Left colon (tissue), 2 donors: ENCODE measurements around the gene CENPE. TPM values are rescaled to one million over a fixed set of nuclear protein-coding genes. Genes with fewer than 3 reads are reported as not detected.

Experiments used
- ATAC-seq: fragments of 200-7000 bp; cut with Tn5 transposase; one replicate; pipeline ENCODE4 v1.9.1; 2020; ENCODE audit warnings: mild to moderate bottlenecking, moderate library complexity
- DNase-seq, 2 donors: peaks; one replicate each; pipeline ENCODE4 v3.0.0-alpha.2; 2020
- intact Hi-C, 2 donors: fragments of 100-400 bp; cut with DNase I in 1 of 2; cut with micrococcal nuclease in 1 of 2; formaldehyde crosslinking; loops; one replicate each; pipeline versions ENCODE4 v1.11.2 to v1.14.0; 2022; cut with DNase I, micrococcal nuclease
- total RNA-seq, 2 donors: library from RNA; stranded (reverse); fragmentation: NEBNext Ultra II Directional; extraction: Animal tissue kit (Norgen Biotek cat#: 25700); gene quantifications; one replicate each; pipeline ENCODE4 v1.2.1, GENCODE V29; 2021
- donor health status: DM: no; HTN: no; CAD: no.
- donor health status: DM: yes; HTN: yes; CAD: no.

The CENPE gene
- total RNA-seq, 2 donors from 2014 or later, result 2.2 to 6.6 TPM

DNA sequence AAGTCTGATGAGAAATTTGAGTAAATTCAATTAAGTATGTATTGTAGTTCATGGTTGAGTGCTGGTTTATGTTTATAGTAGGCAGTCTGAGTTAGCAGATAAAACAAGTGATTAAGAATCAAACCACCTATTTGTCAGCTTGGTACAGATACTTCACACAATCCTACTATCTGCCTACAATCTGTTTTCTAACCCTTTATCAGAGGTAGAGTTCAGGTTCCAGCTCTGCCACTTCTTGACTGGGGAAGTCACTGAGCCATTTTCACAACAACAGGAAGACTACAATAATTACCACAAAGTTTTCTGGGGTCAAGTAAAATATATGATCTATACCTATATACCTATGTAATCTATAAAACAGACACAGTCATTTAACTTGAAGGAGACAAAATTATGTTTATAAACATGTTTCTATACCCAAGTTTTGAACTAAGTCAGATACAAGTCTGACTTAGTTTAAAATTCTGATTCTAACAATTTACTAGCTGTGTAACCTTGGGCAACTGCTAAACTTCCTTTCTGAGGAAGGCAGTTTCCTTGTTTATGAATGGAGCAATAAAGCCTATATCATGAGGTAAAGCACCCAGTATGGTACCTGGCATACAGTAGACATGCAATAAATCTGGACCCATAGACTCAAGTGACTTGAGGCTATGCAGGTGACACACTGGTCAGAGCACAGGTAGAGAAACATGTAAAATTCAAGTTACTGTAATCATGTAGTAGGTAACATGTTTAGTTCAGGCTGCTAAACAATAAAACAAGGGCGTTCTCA, 61.3 kb downstream of the CENPE start:
- intact Hi-C loops, result no loop called here
- DNase-seq, result no peak

DNA sequence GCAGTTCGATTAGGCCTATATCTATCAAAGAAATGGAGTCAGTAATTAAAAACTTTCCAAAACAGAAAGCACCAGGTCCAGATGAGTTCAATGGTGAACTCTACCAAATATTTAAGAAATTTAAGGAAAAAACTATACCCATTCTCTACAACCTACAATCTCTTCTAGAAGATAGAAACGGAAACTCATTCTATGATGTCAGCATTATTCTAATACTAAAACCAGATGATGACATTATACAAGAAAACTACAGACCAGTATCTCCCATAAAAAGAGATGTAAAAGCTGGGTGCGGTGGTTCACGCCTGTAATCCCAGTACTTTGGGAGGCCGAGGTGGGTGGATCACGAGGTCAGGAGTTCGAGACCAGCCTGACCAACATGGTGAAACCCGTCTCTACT, 69.0 kb downstream of the CENPE start:
- ATAC-seq, result no peak
- intact Hi-C loops, result no loop called here
- no peak for DNase-seq

More for the DNA sequence above, 61.3 kb downstream of the CENPE start:
- ATAC-seq, result peak; percentile 100

DNA sequence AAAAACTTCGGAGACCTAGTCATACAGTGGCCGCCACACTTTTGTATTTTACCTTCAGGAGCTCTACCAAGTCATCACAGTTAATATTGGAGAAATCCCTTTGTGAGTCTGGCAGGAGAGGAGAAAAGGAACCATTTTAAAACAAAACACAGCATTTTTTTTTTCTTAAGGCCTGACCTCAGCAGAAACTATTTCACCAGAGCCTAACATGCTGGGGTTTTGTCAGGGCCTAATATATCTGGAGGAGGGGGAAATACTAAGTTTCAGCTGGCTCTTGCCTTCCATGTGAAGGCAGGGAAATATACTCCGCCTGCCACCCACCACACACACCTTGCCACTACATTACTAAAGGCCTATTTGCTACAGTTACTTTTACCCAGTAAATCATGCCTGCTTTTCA, 72.0 kb downstream of the CENPE start:
- no peak for DNase-seq
- intact Hi-C loops, result no loop called here
- ATAC-seq, result no peak

DNA sequence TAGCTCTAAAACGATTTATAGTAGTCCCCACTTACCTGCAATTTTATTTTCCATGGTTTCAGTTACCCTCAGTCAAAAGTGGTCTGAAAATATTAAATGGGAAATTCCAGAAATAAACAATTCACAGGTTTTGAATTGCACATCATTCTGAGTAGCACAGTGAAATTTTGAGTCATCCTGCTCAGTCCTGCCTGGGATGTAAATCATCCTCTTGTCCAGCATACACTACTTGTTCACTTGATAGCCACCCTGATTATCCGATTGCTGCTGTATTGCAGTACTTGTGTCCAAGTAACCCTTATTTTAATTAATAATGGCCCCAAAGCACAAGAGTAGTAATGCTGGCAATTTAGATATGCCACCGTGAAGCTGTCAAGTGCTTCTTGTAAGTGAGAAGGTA, 75.0 kb downstream of the CENPE start:
- no peak for DNase-seq
- no peak for ATAC-seq
- intact Hi-C loops, result no loop called here

DNA sequence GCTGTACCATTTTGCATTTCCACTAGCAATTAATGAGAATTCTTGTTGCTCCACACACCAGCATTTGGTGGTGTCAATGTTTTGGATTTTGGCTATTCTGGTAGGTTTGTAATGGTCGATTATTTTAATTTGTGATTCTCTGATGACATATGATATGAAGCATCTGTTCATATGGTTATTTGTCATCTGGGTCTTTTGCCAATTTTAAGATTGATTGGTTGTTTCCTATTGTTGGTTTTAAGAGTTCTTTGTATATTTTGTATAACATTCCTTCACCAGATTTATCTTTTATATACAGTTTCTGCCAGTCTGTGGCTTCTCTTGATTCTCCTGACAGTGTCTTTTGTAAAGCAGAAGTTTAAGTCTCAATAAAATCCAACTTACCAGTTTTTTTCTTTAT, 80.0 kb downstream of the CENPE start:
- no peak for DNase-seq
- intact Hi-C loops, result no loop called here
- ATAC-seq, result no peak

DNA sequence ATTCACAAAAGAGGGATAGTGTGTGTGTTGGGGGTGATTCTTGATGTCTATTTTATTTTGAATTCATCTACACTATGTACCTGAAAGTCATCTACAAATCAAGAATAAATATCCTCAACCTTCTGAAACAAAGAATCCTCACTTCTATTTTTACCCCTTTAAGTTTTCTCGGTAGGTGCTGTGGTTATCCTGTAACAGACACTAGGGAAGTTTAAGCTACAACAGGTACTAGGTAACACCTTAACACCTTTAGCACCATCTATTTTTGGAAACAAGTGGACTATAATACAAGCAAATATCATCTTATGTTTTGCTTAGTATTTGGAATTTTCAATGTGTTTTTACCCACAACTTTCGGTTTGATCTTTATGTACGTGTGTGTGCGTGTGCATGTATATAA, 86.5 kb downstream of the CENPE start:
- intact Hi-C loops, result no loop called here
- ATAC-seq, result no peak
- DNase-seq, result no peak

DNA sequence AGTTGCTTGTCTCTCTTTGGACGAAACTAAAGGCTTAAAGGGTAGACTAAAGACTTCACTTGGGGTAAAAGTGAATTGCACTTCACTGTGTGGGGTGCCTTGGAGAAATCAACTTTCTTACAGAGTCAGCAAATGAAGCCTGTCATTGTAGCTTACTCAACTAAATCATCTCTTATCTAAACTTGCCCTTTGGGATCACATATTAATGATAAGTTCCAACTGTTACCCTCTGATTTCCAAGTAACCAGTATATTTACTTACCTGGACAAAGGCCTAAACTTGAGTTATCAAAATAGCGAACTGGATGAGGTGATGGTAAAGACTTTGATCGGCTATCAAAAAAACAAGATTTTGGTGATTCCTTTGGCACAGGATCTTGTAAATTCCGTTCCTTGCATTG, 89.6 kb downstream of the CENPE start:
- DNase-seq (no peak), ATAC-seq (no peak)
- intact Hi-C loops, result loop anchor here in 1 of 2 donors (10.0 kb wide), 2 partner anchors 484 to 664 kb away; no protein-coding TSS in a partner anchor

DNA sequence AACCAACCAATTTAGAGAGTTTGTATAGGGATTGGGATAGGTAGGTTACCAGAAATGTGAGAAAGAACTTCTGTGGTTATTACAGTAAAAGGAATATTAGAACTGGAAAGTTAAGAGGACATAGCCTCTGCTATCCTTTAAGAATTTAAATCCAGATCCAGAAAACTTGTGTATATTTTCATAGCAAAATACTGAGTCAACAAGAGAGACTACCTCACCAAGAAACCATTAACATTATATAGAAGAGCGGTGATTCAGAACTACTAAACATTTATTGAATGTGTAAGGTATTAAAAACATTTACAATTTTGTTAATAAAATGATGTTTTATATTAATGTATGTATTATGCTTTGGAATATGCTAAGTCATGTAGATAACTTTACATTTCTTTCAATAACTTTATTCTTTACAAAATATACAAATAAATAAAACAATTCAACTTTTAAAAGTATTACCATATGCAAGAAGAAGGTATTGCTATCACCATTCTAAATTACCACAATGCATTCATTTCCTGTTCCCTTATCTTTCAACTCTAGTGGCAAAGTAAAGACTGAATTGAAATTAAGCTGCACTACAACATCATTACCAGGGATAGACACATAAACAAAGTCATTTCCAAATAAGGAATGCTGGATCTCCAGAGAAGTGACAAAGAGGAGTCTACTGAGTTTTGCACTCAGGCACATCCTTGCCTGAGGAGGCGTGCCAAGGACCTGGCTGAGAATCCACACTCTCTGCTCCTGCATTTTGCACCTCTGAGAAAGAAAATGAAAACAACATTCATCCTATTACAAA, 92.4 kb downstream of the CENPE start:
- intact Hi-C loops, result loop anchor here in 1 of 2 donors (10.0 kb wide), 2 partner anchors 481 to 661 kb away; no protein-coding TSS in a partner anchor
- no peak for ATAC-seq

DNA sequence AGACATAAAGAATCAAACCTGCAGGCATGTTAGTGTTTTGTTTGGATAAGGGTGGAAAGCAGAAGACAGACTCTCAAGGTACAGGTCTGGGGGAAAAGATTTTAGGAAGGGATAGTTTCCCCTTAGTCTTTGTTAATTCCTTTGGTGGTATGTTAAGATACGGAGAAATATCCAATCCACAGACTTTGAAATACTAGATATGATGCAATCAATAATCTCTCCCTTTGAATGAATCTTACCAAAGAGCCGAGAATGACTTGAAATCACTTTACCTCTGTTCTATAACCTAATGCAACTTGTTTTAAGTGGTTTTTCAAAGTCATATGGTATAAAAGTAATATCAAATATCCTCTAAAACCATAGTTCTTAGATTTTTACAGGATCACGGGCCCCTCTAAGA, 93.3 kb downstream of the CENPE start:
- intact Hi-C loops, result loop anchor here in 1 of 2 donors (10.0 kb wide), 2 partner anchors 480 to 660 kb away; no protein-coding TSS in a partner anchor
- ATAC-seq (no peak), DNase-seq (no peak)

More for the DNA sequence above, 92.4 kb downstream of the CENPE start:
- DNase-seq, result no peak

DNA sequence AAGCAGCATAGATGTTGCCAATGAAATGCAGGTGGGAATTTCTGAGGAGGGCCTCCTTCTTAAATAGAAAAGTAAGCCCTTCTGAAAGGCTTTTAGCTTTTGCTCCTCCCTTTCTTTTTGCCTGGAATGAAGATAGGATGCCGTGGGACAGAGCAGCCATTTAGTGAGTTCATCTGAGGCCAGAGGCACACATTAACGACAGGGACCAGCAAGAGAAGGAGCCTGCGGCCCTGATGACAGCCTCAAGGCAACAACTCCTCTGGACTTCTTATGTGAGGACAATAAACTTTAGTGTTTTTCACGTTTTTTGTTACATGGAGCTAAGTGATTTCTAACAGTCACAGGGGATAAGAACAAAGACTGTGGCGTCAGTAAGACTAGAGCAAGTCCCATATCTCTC, 97.5 kb downstream of the CENPE start:
- no peak for DNase-seq
- intact Hi-C loops, result loop anchor here in 1 of 2 donors (10.0 kb wide), 2 partner anchors 476 to 656 kb away; no protein-coding TSS in a partner anchor
- no peak for ATAC-seq

DNA sequence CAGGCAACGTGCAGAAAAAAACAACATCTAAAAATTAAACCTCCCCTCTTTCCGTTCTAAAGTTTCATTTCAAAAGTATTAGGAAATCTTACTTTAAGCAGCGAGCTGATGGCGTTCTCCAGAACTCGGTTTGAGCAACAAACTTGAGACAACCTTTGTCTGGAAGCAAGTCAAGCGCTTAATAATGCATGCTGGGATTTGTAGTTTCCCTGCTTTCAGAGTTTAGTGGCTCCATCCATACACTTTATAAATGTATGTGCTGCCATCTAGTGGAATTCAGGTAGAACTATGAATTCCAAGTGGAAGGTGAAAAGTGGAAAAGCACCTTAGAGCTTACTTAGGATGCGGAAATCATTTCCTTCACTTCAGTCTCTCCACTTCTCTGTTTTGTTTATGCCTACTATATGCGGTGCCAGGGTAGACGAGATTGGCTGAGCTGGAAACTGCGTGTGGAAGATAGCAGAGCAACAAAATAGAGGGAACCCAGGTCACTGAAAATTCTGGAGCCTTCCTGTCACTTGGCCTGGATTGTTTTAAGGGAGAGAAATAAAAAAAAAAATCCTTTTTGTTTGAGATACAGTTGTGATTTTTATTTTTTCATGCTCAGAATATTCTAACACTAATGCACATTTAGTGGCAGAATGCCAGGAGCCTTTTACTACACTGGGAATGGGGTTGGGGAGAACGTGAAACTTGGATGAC, 98.3 kb downstream of the CENPE start, which contains the start of gene BDH2:
BDH2 (minus strand) TSS at position 144 of the 702 bp plus-strand sequence. CDS start 3,580 bp downstream, outside the sequence.
- DNase-seq (peak; percentile 24 to 39), ATAC-seq (peak; percentile 96)
- intact Hi-C loops, result loop anchor here in 1 of 2 donors (10.0 kb wide), 3 partner anchors 55 to 655 kb away; no protein-coding TSS in a partner anchor

DNA sequence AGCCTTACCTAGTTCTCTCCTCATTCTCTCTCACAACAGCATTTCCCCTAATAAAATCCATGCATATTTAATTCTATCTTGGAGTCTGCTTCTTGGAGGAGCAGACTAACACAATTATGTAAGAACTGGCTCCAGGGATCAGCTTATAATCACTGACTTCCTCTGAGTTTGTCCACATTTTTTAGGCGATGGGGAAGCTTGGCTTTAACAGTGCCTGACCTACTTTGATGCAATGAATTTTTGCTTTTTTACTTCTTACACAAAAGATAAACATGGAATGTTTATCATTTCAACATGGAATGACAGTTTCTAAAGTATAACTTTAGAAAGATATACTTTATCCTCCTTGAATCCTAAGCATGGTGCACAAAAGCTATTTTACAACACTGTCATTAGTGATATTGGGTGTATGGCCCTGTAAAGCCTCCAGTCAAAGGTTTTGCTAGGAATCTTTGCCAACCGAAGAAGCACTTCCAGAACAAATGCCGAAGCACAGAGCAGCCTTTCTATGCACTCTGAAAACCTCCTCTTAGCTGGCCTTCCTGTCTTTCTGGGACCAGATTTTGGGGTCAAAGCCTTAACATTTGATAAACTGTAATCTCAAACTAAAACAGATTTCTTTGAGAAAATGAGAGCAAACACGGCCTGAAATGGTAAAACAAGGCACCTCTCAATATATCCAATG, 99.2 kb downstream of the CENPE start:
- intact Hi-C loops, result loop anchor here in 1 of 2 donors (10.0 kb wide), 1 partner anchor 54 kb away; no protein-coding TSS in a partner anchor
- ATAC-seq (peak; percentile 6), DNase-seq (no peak)

DNA sequence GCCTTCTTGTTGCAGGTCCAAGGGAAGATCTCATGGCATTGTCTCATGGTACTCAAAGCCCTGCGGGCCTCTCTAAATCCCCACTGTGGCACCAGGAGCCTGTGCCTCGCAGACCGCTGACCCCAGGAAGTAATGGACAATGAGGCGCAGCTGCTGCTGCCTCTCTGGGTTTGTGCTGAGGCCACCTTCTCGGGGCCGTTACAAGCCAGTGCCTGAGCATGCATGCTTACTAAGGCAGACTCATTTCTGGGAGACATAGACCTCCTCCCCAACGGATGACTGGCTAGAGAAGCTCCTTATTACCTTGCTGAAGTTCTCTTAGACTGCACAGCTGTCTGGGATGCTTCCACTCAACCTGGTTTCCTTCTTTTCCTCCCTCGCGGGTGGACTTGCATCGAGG, 99.8 kb downstream of the CENPE start:
- intact Hi-C loops, result loop anchor here in 1 of 2 donors (10.0 kb wide), 1 partner anchor 54 kb away; no protein-coding TSS in a partner anchor
- no peak for DNase-seq
- no peak for ATAC-seq

DNA sequence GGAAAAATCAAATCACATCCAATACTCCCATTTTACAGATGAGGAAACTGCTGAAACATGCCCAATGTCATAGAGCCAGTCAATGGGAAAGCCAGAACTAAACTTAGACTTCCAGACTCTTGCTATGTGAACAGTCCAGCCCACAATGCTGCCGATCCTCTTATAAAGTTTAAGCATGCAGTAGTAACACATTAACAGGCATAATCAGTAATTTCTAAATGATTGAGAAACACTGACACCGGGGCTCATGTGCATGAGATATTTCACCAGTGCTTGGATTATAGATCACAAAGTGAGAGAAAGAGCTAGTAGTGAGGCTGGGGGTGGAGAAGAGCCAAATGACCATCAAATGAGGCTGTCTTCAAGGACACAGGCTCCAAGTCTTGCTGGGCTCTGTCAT, 101.0 kb downstream of the CENPE start:
- intact Hi-C loops, result loop anchor here in 1 of 2 donors (10.0 kb wide), 1 partner anchor 52 kb away; no protein-coding TSS in a partner anchor
- ATAC-seq (no peak), DNase-seq (no peak)

DNA sequence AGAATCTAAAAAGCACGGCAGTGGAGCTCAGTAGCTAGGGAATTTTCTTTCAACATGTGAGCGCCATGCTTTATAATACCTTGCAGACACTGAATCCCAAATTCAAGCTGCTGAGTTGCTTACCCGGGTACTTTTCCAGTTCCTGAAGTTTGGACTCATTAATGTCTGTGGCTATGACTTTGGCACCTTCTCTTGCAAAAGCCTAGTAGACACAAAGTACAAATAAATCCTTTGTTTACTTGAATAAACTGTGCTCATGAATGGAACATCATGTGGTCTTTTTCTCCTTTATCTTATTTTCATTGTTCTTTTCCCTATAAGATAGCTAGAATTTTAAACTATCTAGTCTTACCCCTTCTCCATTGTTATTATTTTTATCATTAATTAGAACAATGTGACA, 103.1 kb downstream of the CENPE start:
- ATAC-seq, result no peak
- intact Hi-C loops, result loop anchor here in 1 of 2 donors (10.0 kb wide), 1 partner anchor 50 kb away; no protein-coding TSS in a partner anchor
- DNase-seq, result no peak

DNA sequence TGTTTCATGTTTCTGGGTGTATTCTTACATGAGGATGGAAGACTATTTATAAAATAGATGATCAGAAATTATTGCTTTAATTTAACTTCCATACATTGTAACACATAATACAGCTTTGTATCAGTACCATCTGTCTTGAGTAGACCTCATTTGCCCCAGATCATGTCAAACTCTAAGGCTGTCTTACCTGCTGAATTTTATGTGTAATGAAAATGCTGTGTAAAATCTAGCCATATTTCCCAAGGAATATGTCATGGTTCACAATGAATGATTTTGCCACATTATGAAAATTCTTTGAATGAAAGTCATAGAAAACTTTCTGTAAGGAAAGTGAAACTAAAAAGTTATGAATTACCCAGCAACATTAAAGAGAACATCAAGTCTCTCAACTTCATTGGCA, 105.9 kb downstream of the CENPE start:
- intact Hi-C loops, result loop anchor here in 1 of 2 donors (10.0 kb wide), 1 partner anchor 47 kb away; no protein-coding TSS in a partner anchor
- DNase-seq (no peak), ATAC-seq (no peak)

DNA sequence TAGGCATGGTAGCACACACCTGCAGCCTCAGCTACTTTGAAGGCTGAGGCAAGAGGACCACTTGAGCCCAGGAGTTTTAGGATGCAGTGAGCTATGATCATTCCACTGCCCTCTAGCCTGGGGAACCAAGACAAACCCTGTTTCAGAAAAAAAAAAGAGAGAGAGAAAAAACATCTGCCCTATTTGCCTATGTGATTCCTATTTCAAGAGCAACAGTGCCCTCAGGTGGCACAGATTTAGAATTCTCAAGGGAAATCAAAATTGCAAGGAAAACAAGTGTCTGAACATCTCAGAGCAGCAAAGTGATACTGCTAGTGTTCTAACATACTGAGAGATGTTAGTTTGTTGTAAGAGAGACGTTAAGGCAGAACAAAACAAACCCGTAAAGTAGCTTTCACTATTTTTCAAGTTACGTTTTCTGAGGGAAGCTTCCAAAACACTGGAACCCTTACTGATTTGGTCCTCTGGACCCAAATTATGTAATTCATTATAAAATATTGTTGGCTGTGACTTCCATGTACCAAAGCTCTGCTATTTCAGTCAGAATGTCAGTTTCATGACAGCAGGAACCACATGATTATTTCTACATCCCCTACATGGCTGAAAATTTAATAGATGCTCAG, 106.4 kb downstream of the CENPE start:
- peak in 1 of 2 donors; percentile 16 for DNase-seq
- peak; percentile 67 for ATAC-seq
- intact Hi-C loops, result loop anchor here in 1 of 2 donors (10.0 kb wide), 1 partner anchor 47 kb away; no protein-coding TSS in a partner anchor

DNA sequence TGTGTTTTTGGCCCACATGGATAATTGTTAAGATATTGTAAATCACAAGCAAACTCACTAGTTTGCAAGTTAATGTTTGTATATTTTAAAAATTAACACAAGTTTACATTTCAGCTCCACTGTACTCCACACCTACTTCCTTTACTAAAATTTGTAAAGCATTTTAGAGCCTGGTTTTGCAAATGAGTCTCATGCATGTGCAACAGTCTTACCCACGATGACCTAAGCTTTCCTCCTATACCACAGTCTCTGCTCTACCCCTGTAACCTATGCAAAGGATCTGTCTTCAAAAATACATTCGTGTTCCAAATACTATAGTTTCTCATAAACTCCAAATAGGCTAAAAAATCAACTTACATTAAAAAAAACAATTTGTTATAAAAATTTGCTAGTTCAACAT, 108.7 kb downstream of the CENPE start:
- intact Hi-C loops, result no loop called here
- no peak for ATAC-seq

More for the DNA sequence above, 108.7 kb downstream of the CENPE start:
- no peak for DNase-seq
